IPS-20b (cell line): ENCODE data around the gene NADK2.

Experiments used
- H3K27ac ChIP-seq: one replicate; pipeline ENCODE4 v1.5.1; 2013; ENCODE audit warnings: low read length
- H3K27me3 ChIP-seq: 2 replicates; pipeline ENCODE4 v1.6.1; 2013; ENCODE audit warnings: mild to moderate bottlenecking, low read length, inconsistent platforms; ENCODE audit not compliant: insufficient read depth
- H3K36me3 ChIP-seq: 2 replicates; pipeline ENCODE4 v1.6.1; 2013; ENCODE audit warnings: low read depth, mild to moderate bottlenecking, inconsistent platforms, low read length, moderate library complexity; ENCODE audit not compliant: insufficient read depth
- H3K4me1 ChIP-seq: 2 replicates; pipeline ENCODE4 v1.6.1; 2013; ENCODE audit warnings: mild to moderate bottlenecking, control low read depth, inconsistent platforms, low read length, moderate library complexity; ENCODE audit not compliant: insufficient read depth
- H3K4me3 ChIP-seq: 2 replicates; pipeline ENCODE4 v1.5.1; 2013; ENCODE audit warnings: mild to moderate bottlenecking, low read length, inconsistent platforms
- H3K9ac ChIP-seq: 2 replicates; pipeline ENCODE4 v1.6.1; 2013; ENCODE audit warnings: low read depth, mild to moderate bottlenecking, inconsistent platforms, low read length, moderate library complexity
- H3K9me3 ChIP-seq: 2 replicates; pipeline ENCODE4 v1.6.1; 2013; ENCODE audit warnings: mild to moderate bottlenecking, low read depth, low read length, inconsistent platforms; ENCODE audit not compliant: insufficient read depth

Gene NADK2

DNA sequence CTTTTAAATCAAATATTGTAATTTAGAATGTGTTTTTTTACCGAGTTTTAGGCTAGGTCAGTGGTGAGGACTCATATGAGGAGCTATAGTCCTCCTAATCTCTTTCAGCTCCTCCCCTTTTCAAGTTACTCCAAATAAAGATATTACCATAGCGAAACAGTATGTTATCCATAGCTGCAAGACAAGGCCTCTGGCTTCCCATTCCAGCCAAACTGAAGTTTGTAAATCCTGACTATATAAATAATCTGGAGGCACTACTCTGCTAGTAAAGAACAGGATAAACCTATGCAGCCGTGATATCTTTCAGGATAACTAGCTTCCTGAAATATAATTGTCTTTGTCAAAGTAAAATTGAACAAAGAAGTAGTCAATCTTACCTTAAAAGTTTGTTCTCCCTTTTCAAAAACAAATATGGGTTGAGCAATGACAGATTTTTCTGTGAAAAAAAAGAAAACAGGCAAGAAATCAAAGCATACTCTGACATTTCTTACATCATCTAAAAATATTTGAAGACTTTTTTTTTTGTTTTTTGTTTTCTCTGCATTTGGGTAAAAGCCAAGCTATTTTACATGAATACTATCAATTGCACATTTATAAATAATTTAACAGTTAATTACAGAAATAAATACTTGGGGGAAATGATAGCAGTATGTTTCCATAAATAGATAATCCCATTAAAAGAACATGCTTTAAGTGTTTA, 29.3 kb upstream of the NADK2 start:
- Histone ChIP-seq H3K9me3 (no peaks in the 10 kb centered on the region), H3K4me3 (no peak overlapping the region), H3K27ac (no peak overlapping the region), H3K9ac (no peak overlapping the region), H3K4me1 (peaks cover 5% of the 10 kb centered on the region; the same call in 1 of the 2 replicates), H3K27me3 (no peaks in the 10 kb centered on the region), H3K36me3 (no peaks in the 10 kb centered on the region)

DNA sequence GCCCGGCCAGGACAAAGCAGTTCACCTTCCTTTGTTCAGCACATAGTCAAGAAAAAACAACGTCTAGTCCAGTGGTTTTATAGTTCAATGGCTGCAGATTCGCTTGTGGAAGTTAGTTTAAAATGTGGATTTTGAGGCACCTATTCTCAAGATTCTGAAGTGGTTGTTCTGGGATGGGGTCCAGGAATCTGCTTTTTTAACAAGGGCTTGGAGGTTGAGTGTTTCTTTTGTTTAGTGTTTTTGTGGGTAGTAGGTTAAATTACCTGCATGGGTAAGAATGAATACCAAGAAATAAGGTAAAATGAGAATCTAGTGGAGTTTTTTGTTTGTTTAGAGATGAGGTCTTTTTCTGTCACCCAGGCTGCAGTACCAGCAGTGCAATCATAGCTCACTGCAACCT, 28.4 kb upstream of the NADK2 start:
- H3K9me3 ChIP-seq = no peaks in the 10 kb centered on the region
- no peaks in the 10 kb centered on the region for H3K36me3 ChIP-seq
- H3K4me3 ChIP-seq = no peak overlapping the region
- H3K27me3 ChIP-seq = no peaks in the 10 kb centered on the region
- H3K27ac ChIP-seq = no peak overlapping the region
- peaks cover 5% of the 10 kb centered on the region; the same call in 1 of the 2 replicates for H3K4me1 ChIP-seq
- no peak overlapping the region for H3K9ac ChIP-seq

DNA sequence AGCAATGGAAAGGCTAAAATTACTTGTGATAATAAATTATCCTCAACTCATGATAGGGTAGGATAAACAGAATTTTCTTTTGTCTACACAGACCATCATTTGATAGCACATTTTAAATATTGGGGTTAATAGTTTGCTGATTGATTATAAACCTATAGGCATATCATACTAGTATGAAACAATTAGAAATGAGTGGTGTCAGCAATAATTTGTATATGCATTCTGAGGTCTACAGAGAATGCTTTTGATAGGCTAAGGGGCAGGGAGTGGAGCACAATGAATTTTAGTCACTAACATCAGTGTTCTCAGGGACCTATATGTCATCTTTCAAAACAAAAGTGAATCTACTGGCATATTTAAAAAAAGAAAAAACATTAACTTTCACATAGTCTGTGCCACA, 27.8 kb upstream of the NADK2 start:
- no peak overlapping the region for H3K4me3 ChIP-seq
- H3K36me3 ChIP-seq = no peaks in the 10 kb centered on the region
- H3K27me3 ChIP-seq = no peaks in the 10 kb centered on the region
- no peaks in the 10 kb centered on the region for H3K9me3 ChIP-seq
- H3K27ac ChIP-seq = no peak overlapping the region
- H3K9ac ChIP-seq = no peak overlapping the region
- peaks cover 4% of the 10 kb centered on the region; the same call in 1 of the 2 replicates for H3K4me1 ChIP-seq

DNA sequence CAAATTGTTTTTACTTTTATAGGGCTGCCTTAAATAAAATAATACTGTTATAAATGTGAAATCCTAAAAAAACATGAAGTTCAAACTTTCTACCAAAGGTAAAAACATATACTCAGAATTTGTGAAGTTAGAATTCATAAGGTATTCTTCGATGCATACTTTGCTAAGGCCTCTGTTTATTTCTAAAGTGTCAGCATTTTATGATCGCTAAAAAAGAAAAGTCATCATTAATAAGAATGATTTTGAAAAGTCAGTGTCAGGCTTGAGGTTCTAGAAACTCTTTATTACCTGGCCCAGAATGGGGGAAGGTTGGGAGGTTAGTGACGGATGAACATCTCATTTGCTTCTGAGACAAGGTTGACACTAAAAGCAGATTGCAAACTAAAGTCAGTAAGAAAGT, 26.2 kb upstream of the NADK2 start:
- Histone ChIP-seq H3K27me3 (no peaks in the 10 kb centered on the region), H3K4me1 (no peaks in the 10 kb centered on the region), H3K9me3 (no peaks in the 10 kb centered on the region), H3K4me3 (no peak overlapping the region), H3K36me3 (no peaks in the 10 kb centered on the region), H3K9ac (no peak overlapping the region), H3K27ac (no peak overlapping the region)

DNA sequence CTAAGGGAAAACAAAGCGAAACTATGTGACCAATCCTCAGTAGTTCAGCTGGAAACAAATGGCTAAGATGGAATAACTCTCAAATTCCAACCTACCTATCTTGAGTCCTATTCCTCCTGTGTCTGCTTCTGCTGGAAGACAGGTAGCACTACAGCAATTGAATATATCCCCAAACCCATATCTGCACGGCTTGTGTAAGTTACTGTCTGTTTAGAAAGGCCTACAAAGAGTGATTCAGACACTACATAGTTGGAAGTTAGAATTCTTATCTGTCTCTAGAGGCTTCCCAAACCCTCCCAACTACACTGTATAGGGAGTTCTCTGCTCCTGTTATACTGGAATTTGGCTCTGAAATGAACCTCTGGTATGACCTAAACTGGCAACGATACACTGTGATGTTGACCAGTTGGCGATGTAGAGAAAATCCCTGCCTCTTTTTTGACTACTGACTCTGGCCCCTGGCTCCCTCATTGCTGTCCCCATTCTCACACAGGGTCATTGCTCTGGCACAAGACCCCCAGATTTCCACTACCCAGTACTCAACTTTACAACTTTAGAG, 22.6 kb upstream of the NADK2 start:
- H3K36me3 ChIP-seq = no peaks in the 10 kb centered on the region
- no peak overlapping the region for H3K27ac ChIP-seq
- H3K4me3 ChIP-seq = no peak overlapping the region
- H3K4me1 ChIP-seq = no peaks in the 10 kb centered on the region
- no peak overlapping the region for H3K9ac ChIP-seq
- no peaks in the 10 kb centered on the region for H3K9me3 ChIP-seq
- no peaks in the 10 kb centered on the region for H3K27me3 ChIP-seq

DNA sequence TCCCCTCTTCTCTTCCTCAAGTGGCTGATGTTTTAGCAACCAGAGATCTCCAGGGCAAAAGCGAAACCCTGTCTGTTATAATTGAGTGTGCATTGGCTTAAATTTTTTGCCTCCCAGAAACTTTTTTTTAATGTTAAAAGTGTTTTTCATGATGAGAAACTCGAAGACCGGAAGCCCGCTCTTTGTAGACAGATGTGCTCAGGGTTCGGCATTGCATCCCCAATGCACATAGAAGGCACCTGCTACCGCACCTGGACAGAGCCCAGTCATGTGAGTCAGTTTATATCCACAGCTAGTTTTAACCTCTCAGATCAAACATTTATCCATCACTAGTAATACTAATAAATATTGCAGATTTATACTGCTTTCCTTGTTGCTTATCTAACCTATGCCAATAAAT, 19.5 kb upstream of the NADK2 start:
- Histone ChIP-seq H3K4me3 (no peak overlapping the region), H3K4me1 (no peaks in the 10 kb centered on the region), H3K9ac (no peak overlapping the region), H3K36me3 (no peaks in the 10 kb centered on the region), H3K27ac (no peak overlapping the region), H3K27me3 (no peaks in the 10 kb centered on the region), H3K9me3 (no peaks in the 10 kb centered on the region)

DNA sequence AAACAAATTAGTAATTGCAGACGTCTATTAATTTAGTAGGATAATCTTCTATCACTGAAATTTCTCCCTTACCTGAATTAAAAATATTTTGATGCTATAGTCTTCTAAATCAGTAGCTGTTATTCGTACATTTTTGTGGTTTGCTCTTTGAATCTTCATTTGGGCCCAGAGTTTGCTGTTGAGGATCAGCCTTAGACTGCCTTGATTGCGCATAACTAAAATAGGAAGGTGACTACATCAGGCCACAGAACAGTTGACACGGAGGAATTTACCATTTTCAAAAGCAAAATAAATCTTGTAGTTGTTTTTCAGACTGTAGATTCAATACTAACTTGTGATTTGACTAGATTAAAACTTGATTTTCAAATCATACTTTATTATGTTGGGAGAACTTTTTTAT, 11.8 kb upstream of the NADK2 start:
- no peaks in the 10 kb centered on the region for H3K9me3 ChIP-seq
- H3K4me1 ChIP-seq = no peaks in the 10 kb centered on the region
- no peaks in the 10 kb centered on the region for H3K27me3 ChIP-seq
- H3K4me3 ChIP-seq = no peak overlapping the region
- H3K27ac ChIP-seq = no peak overlapping the region
- no peak overlapping the region for H3K9ac ChIP-seq
- H3K36me3 ChIP-seq = no peaks in the 10 kb centered on the region

DNA sequence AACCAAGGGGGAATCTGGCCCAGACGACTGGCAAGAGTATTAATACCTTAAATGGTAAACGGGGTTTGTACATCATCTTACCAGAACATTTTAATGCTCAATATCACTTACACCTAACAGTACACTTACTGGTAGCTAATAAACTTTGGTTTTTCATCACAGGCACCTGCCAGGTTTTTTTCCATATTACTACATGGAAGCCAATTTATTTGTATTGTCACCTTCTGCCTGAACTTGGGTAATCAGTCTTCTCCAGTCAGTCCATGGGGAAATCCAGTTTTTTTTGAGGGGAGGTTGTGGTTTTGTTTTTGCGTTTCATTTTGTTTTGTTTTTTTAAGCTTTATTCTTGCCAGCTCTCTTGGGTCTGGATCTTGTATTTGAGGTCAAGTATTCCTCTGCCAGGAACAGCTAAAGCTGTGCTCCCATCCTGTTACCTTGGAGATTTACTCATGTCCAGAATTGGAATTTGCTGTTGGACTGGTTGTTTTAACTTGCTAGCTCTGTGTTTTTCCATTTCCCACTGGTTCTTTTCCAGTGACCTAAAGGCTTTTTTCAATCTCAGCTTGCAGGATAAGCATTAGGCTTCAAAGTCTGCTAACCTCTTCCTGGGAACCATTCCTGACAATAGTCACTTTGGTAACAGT, 11.1 kb upstream of the NADK2 start:
- Histone ChIP-seq H3K9me3 (no peaks in the 10 kb centered on the region), H3K4me3 (no peak overlapping the region), H3K27me3 (no peaks in the 10 kb centered on the region), H3K27ac (no peak overlapping the region), H3K9ac (no peak overlapping the region), H3K4me1 (no peaks in the 10 kb centered on the region), H3K36me3 (no peaks in the 10 kb centered on the region)

DNA sequence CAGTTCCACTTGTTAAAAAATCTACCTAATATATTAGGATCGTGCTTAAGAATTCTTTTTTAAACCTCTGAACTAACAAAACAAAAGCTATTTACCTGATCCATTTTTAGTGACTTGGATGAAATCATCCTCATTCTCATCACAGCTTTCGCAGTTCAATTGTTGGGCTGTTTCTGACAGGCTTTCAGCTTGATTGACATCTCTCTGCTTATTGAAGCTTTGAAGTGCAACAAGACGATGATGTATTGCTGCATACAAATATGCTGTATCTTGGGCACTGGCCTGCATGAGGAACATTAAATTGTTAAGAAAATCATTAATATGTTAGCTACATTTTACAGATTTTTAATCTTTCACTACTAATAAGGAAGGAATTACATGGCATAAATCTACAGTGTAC, 9.5 kb upstream of the NADK2 start:
- Histone ChIP-seq H3K4me1 (no peaks in the 10 kb centered on the region), H3K9me3 (no peaks in the 10 kb centered on the region), H3K27me3 (no peaks in the 10 kb centered on the region), H3K9ac (no peak overlapping the region), H3K4me3 (no peak overlapping the region), H3K36me3 (no peaks in the 10 kb centered on the region), H3K27ac (no peak overlapping the region)

DNA sequence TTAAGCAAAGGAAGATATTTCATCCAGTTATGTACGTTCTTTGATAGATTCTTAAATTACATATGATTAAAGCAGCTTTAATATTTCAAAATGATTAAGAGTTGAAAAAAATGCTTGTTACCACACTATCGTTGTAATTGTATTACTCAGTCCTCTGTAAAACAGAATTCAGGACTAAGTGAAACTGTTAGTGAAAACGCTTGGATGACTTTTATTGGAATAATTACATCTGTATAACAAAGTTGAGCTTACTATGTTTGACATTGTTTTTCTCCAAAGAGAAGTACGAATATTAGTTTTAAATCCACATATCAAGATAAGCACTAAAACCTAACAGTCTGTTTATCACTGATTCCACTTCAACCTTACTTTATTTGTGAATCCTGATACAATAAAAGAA, 8.7 kb upstream of the NADK2 start:
- Histone ChIP-seq H3K9ac (no peak overlapping the region), H3K27me3 (no peaks in the 10 kb centered on the region)

DNA sequence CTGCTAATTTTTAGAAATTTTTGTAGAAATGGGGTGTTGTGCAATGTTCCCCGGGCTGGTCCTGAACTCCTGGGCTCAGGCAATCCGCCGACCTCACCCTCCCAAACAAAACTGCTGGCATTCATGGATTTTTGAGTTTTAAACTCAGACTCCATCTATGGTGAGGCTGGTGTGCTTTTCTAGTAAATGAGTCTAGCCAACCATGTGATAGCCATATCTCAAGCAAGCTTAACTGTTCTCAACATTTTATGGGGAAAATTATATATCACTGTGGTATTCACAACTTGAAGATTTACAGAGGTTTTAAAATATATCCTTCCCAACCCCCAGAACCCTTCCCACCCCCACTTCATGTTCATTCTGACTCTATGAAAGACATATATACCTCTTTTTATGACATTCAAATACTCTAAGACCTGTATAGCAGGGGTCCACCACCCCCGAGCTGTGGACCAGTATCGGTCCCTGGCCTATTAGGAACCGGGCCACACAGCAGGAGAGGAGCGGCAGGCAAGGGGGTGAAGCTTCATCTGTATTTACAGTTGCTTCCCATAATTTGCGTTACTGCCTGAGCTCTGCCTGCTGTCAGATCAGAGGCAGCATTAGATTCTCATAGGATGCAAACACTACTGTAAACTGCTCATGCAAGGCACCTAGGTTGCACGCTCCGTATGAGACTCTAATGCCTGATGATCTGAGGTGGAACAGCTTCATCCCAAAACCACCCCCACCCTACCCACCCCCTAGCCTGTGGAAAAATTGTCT, 4.5 kb upstream of the NADK2 start:
- Histone ChIP-seq H3K9ac (no peak overlapping the region), H3K4me1 (no peaks in the 10 kb centered on the region), H3K27me3 (peaks cover 17% of the 10 kb centered on the region), H3K36me3 (no peaks in the 10 kb centered on the region), H3K4me3 (no peak overlapping the region), H3K27ac (no peak overlapping the region), H3K9me3 (no peaks in the 10 kb centered on the region)

More for the DNA sequence above, 8.7 kb upstream of the NADK2 start:
- H3K4me3 ChIP-seq = no peak overlapping the region
- no peaks in the 10 kb centered on the region for H3K36me3 ChIP-seq
- H3K9me3 ChIP-seq = no peaks in the 10 kb centered on the region
- no peak overlapping the region for H3K27ac ChIP-seq
- no peaks in the 10 kb centered on the region for H3K4me1 ChIP-seq
